Neutrophil (primary cell): ENCODE data around the gene AFF1.

ENCODE experiments used
- H3K27ac ChIP-seq: fragments of 200-600 bp; sonication (generic); 2 replicates; pipeline ENCODE4 v1.5.1; 2016; ENCODE audit warnings: mild to moderate bottlenecking, moderate library complexity
- H3K27me3 ChIP-seq: fragments of 200-600 bp; sonication (generic); 2 replicates; pipeline ENCODE4 v1.6.0; 2016; ENCODE audit warnings: mild to moderate bottlenecking
- H3K36me3 ChIP-seq: fragments of 200-600 bp; sonication (generic); 2 replicates; pipeline ENCODE4 v1.5.1; 2017
- H3K4me1 ChIP-seq, 2 experiments: fragments of 200-600 bp in 1 of 2; sonication (generic) in 1 of 2; 1 replicate in 1 of 2; 2 replicates in 1 of 2; pipeline versions ENCODE4 v1.5.1 to v1.6.1; 2013 to 2016; ENCODE audit warnings: low read depth in 1 of 2, low read length in 1 of 2, mild to moderate bottlenecking in 1 of 2, moderate library complexity in 1 of 2; ENCODE audit not compliant: control insufficient read depth in 1 of 2, insufficient read depth in 1 of 2
- H3K4me3 ChIP-seq, 2 experiments: fragments of 200-600 bp in 1 of 2; sonication (generic) in 1 of 2; 1 replicate in 1 of 2; 2 replicates in 1 of 2; pipeline ENCODE4 v1.5.1; 2013 to 2016; ENCODE audit warnings: low read depth in 1 of 2, low read length in 1 of 2, mild to moderate bottlenecking in 1 of 2, moderate library complexity in 1 of 2
- H3K9me3 ChIP-seq: fragments of 200-600 bp; sonication (generic); 2 replicates; pipeline ENCODE4 v1.5.1; 2016
- CTCF ChIP-seq: fragments of 200-600 bp; sonication (generic); IDR thresholded peaks from 2 replicates; pipeline ENCODE4 v1.5.1; 2016; ENCODE audit warnings: antibody characterized with exemption

AFF1 gene

GRCh38 chr4:87101543-87102199, 166.9 kb downstream of the AFF1 start:
- no peak overlapping the region for H3K27ac ChIP-seq
- H3K27me3 ChIP-seq = no peaks in the 10 kb centered on the region
- no peak overlapping the region for H3K4me3 ChIP-seq
- peaks cover 33% of the 10 kb centered on the region for H3K36me3 ChIP-seq
- no peaks in the 10 kb centered on the region for H3K9me3 ChIP-seq
- TF ChIP-seq CTCF = no peak
- peaks cover 0 to 7% of the 10 kb centered on the region in 2 experiments for H3K4me1 ChIP-seq

GRCh38 chr4:87103086-87103485, 168.3 kb downstream of the AFF1 start:
- Histone ChIP-seq H3K4me3 (no peak overlapping the region), H3K27me3 (no peaks in the 10 kb centered on the region), H3K27ac (peak overlapping the region; percentile 41), H3K36me3 (peaks cover 41% of the 10 kb centered on the region), H3K9me3 (no peaks in the 10 kb centered on the region), H3K4me1 (peaks cover 0 to 7% of the 10 kb centered on the region in 2 experiments)
- no peak for TF ChIP-seq CTCF

- Histone ChIP-seq H3K36me3 (peaks cover 47% of the 10 kb centered on the region), H3K4me1 (peaks cover 0 to 5% of the 10 kb centered on the region in 2 experiments), H3K9me3 (no peaks in the 10 kb centered on the region), H3K27ac (peak overlapping the region; percentile 41), H3K27me3 (no peaks in the 10 kb centered on the region), H3K4me3 (no peak overlapping the region)
- no peak for TF ChIP-seq CTCF
These were observed 168.9 kb downstream of the AFF1 start for GRCh38 chr4:87103691-87104187.

GRCh38 chr4:87105101-87105845, 170.5 kb downstream of the AFF1 start:
- no peak for TF ChIP-seq CTCF
- Histone ChIP-seq H3K4me3 (no peak overlapping the region), H3K4me1 (no peaks in the 10 kb centered on the region), H3K27ac (no peak overlapping the region), H3K36me3 (peaks cover 49% of the 10 kb centered on the region), H3K27me3 (no peaks in the 10 kb centered on the region), H3K9me3 (no peaks in the 10 kb centered on the region)

GRCh38 chr4:87108142-87108546, 173.3 kb downstream of the AFF1 start:
- no peaks in the 10 kb centered on the region for H3K9me3 ChIP-seq
- no peaks in the 10 kb centered on the region for H3K4me1 ChIP-seq
- H3K4me3 ChIP-seq = no peak overlapping the region
- H3K36me3 ChIP-seq = peaks cover 62% of the 10 kb centered on the region
- H3K27ac ChIP-seq = no peak overlapping the region
- TF ChIP-seq CTCF = no peak
- no peaks in the 10 kb centered on the region for H3K27me3 ChIP-seq
